Fibroblast of lung (primary cell): ENCODE data around the gene RMND5B. TPM values are rescaled to one million over a fixed set of nuclear protein-coding genes. Genes with fewer than 3 reads are reported as not detected.

Experiments used
- DNase-seq, 2 donors: peaks; one replicate each; pipeline versions ENCODE4 v3.0.0 to v3.0.0-alpha.2; 2010; ENCODE audit warnings: low read depth in 2 of 2
- H2AFZ ChIP-seq: 2 replicates; pipeline ENCODE4 v1.5.1; 2012; ENCODE audit warnings: low read length, control low read depth, inconsistent platforms
- H3K27ac ChIP-seq: 2 replicates; pipeline ENCODE4 v1.5.1; 2011; ENCODE audit warnings: low read length, control low read depth; ENCODE audit not compliant: insufficient read depth
- H3K27me3 ChIP-seq: 2 replicates; pipeline ENCODE4 v1.5.1; 2011; ENCODE audit warnings: mild to moderate bottlenecking, low read length; ENCODE audit not compliant: control insufficient read depth, insufficient read depth
- H3K36me3 ChIP-seq: 2 replicates; pipeline ENCODE4 v1.5.1; 2011; ENCODE audit warnings: low read length; ENCODE audit not compliant: control insufficient read depth, insufficient read depth
- H3K4me1 ChIP-seq: 2 replicates; pipeline ENCODE4 v1.5.1; 2011; ENCODE audit warnings: low read length; ENCODE audit not compliant: control insufficient read depth, insufficient read depth; ENCODE audit errors: extremely low read depth
- H3K4me2 ChIP-seq: 2 replicates; pipeline ENCODE4 v1.5.1; 2011; ENCODE audit warnings: low read length, control low read depth; ENCODE audit not compliant: insufficient read depth; ENCODE audit errors: extremely low read depth
- H3K4me3 ChIP-seq, 4 experiments: fragments of 200-600 bp in 1 of 4; sonication (generic) in 1 of 4; replicated peaks in 1 of 4; 2 replicates each; pipeline ENCODE4 v1.5.1; 2011 to 2016; ENCODE audit warnings: low read length in 4 of 4, low read depth in 3 of 4, mild to moderate bottlenecking in 3 of 4, control low read depth in 2 of 4, inconsistent platforms in 1 of 4, mixed read lengths in 1 of 4; ENCODE audit not compliant: insufficient read depth in 1 of 4; ENCODE audit errors: control extremely low read depth in 1 of 4
- H3K79me2 ChIP-seq: 2 replicates; pipeline ENCODE4 v1.5.1; 2012; ENCODE audit warnings: mild to moderate bottlenecking, low read length, inconsistent platforms; ENCODE audit not compliant: control insufficient read depth, insufficient read depth
- H3K9ac ChIP-seq: 2 replicates; pipeline ENCODE4 v1.5.1; 2011; ENCODE audit warnings: mild to moderate bottlenecking, low read length, control low read depth; ENCODE audit not compliant: insufficient read depth
- H3K9me3 ChIP-seq: 2 replicates; pipeline ENCODE4 v1.5.1; 2012; ENCODE audit warnings: low read depth, low read length; ENCODE audit not compliant: control insufficient read depth, insufficient read depth
- H4K20me1 ChIP-seq: 2 replicates; pipeline ENCODE4 v1.5.1; 2011; ENCODE audit warnings: low read length; ENCODE audit not compliant: control insufficient read depth, insufficient read depth; ENCODE audit errors: extremely low read depth
- EZH2 ChIP-seq: IDR thresholded peaks from 2 replicates; pipeline ENCODE4 v1.5.1; 2012; ENCODE audit warnings: low read length, control low read depth, mild to moderate bottlenecking; ENCODE audit errors: missing control alignments
- polyA minus RNA-seq: library from RNA; depleted of rRNA, polyadenylated mRNA; stranded (reverse); fragments of >200 nt; gene quantifications from 2 replicates; pipeline ENCODE4 v1.2.3, GENCODE V29; 2011; ENCODE audit warnings: low replicate concordance
- polyA plus RNA-seq, 2 donors: library from polyadenylated mRNA; depleted of rRNA in 1 of 2; stranded (reverse) in 1 of 2; unstranded in 1 of 2; fragments of >200 nt; gene quantifications; 2 replicates each; pipeline ENCODE4 v1.2.1, GENCODE V29; 2011 to 2012; ENCODE audit warnings: missing spikeins in 1 of 2
- total RNA-seq: library from RNA; depleted of rRNA; stranded (reverse); fragments of >200 nt; gene quantifications from 2 replicates; pipeline ENCODE4 v1.2.1, GENCODE V29; 2014
- TF ChIP-seq, protein P1 (sequence below), 2 donors: IDR thresholded peaks in 1 of 2; conservative IDR thresholded peaks in 1 of 2; 1 replicate in 1 of 2; 2 replicates in 1 of 2; pipeline ENCODE4 v1.5.1; 2011 to 2012; ENCODE audit warnings: low read length in 2 of 2, control low read depth in 1 of 2, inconsistent platforms in 1 of 2, low read depth in 1 of 2, mild to moderate bottlenecking in 1 of 2

Gene RMND5B, protein sequence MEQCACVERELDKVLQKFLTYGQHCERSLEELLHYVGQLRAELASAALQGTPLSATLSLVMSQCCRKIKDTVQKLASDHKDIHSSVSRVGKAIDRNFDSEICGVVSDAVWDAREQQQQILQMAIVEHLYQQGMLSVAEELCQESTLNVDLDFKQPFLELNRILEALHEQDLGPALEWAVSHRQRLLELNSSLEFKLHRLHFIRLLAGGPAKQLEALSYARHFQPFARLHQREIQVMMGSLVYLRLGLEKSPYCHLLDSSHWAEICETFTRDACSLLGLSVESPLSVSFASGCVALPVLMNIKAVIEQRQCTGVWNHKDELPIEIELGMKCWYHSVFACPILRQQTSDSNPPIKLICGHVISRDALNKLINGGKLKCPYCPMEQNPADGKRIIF
- 22.3 and 23.4 TPM in 2 replicates for total RNA-seq
- 22.1 and 22.5 TPM in 2 replicates for polyA plus RNA-seq
- polyA plus RNA-seq (2012): 19.4 and 22.9 TPM in 2 replicates
- polyA minus RNA-seq: 38.1 and 51.7 TPM in 2 replicates

DNA sequence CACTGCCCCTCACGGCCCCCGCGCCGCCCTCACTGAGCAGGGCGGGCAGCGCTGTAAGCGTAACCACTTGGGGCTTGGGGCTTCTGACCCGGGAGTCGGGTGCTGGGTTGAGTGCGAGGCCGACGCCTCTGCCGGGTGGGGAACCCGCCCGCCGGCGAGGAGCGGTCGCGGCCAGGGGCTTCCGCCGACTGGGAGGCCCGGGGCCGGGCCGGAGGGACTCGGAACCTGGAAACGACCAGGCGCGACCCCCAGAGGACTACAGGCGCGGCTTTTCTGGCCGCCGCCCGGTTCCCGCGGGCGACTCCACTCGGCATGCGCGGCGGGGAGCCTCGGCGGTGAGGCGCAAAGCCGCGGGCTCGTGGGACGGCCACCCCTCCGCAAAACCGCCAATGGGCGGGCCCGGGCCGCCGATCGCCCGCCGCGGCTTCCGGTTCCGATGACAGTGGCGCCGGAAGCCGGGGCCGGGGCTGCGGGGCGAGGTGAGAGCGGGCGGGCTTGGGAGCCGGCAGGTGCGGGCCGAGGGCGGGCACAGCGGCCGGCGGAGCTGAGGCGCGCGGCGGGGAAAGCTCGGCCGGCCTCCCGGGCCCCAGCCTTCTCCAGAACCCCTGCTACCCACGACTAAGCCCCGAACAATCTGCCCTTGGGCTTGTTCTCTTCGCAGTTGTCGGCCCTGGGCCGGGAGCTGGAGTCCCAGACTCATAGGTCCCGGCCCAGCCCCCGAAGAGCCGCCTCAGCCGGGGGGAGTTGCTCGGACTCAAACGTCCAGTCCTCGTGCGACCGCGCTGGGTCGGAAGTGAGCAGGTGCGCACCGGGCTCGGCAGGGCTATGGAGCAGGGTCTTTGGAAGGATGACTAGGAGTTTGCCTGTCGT is at the start of gene RMND5B:
RMND5B (plus strand) TSS at position 439 of the 870 bp plus-strand sequence. CDS start 7,106 bp downstream, outside the sequence.
- peak within 1 kb of the TSS; percentile 77 for H3K9ac ChIP-seq
- H3K27me3 ChIP-seq: no peaks in the 10 kb centered on the region
- no peaks in the 10 kb centered on the region for H3K36me3 ChIP-seq
- H3K79me2 ChIP-seq: peaks cover 5% of the 10 kb centered on the region
- H3K27ac ChIP-seq: peak within 1 kb of the TSS; percentile 47
- H2AFZ ChIP-seq: peak within 1 kb of the TSS; percentile 62
- TF ChIP-seq, protein P1, sequence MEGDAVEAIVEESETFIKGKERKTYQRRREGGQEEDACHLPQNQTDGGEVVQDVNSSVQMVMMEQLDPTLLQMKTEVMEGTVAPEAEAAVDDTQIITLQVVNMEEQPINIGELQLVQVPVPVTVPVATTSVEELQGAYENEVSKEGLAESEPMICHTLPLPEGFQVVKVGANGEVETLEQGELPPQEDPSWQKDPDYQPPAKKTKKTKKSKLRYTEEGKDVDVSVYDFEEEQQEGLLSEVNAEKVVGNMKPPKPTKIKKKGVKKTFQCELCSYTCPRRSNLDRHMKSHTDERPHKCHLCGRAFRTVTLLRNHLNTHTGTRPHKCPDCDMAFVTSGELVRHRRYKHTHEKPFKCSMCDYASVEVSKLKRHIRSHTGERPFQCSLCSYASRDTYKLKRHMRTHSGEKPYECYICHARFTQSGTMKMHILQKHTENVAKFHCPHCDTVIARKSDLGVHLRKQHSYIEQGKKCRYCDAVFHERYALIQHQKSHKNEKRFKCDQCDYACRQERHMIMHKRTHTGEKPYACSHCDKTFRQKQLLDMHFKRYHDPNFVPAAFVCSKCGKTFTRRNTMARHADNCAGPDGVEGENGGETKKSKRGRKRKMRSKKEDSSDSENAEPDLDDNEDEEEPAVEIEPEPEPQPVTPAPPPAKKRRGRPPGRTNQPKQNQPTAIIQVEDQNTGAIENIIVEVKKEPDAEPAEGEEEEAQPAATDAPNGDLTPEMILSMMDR (conservative IDR thresholded peaks at IDR 0.05 in 1 of 2, IDR thresholded peaks at IDR 0.05 in 1 of 2; ENCODE audit: low read depth in 1 of 2, low read length in 2 of 2): no peak
- no peak for TF ChIP-seq EZH2
- no peaks in the 10 kb centered on the region for H3K9me3 ChIP-seq
- peak; percentile 64 to 74 for DNase-seq
- peak within 1 kb of the TSS; percentile 99 for H3K4me2 ChIP-seq
- H3K4me3 ChIP-seq: peak within 1 kb of the TSS; percentile 73 to 91 (median 88)
- H3K4me1 ChIP-seq: peaks cover 2% of the 10 kb centered on the region
- no peaks in the 10 kb centered on the region for H4K20me1 ChIP-seq

DNA sequence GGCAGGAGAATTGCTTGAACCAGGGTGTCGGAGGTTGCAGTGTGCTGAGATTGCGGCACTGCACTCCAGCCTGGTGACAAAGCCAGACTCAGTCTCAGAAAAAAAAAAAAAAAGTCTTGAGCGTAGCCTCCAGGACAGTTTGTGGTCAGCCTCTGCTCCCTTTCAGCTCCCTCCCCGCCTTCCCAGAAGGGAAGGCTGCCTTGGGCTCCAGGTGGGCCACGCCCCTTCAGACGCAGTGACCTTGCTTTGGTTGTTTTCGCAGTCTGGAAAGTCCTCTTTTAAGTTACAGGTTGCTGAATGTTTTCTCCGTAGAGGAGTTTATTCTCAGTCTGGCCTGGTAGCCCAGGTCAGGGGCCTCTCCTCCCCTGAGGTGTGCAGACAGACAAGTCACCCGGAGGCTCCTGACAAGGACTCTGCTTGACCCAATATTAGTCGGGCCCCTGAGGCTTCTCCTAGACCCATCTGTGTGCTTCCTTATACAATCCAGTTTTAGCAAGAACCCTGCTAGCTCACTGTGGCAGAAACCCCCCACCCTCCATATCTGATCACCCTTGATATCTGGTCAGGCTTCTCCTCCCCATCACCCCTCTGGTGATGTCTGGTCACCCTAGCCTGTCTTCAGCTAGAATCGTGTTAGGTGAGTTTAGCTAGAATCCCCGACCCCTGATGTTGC is 49.1 kb upstream of the RMND5B start:
- Histone ChIP-seq H4K20me1 (no peaks in the 10 kb centered on the region), H3K27me3 (peaks cover 14% of the 10 kb centered on the region), H2AFZ (no peak overlapping the region), H3K36me3 (no peaks in the 10 kb centered on the region), H3K9ac (no peak overlapping the region), H3K4me2 (no peak overlapping the region), H3K79me2 (no peaks in the 10 kb centered on the region), H3K4me1 (peaks cover 2% of the 10 kb centered on the region), H3K9me3 (no peaks in the 10 kb centered on the region), H3K4me3 (no peak overlapping the region), H3K27ac (no peak overlapping the region)
- TF ChIP-seq, protein P1 (conservative IDR thresholded peaks at IDR 0.05 in 1 of 2, IDR thresholded peaks at IDR 0.05 in 1 of 2; ENCODE audit: low read depth in 1 of 2, low read length in 2 of 2): no peak
- no peak for TF ChIP-seq EZH2
- no peak for DNase-seq
